HepG2 (cell line): ENCODE measurements around the gene APEX1. TPM values are rescaled to one million over a fixed set of nuclear protein-coding genes. Genes with fewer than 3 reads are reported as not detected.

ENCODE experiments used
- CENPT ChIP-seq: sonication (generic); formaldehyde crosslinking; IDR thresholded peaks from 2 replicates; pipeline ENCODE4 v1.8.0; 2022; ENCODE audit warnings: low read depth, mild to moderate bottlenecking, moderate library complexity, missing genetic modification reagents
- CHD2 ChIP-seq: IDR thresholded peaks from 2 replicates; pipeline ENCODE4 v1.6.1; 2011; ENCODE audit warnings: low read depth, low read length, improper control_type of control experiment
- EEA1 ChIP-seq: sonication (generic); formaldehyde crosslinking; IDR thresholded peaks from 2 replicates; pipeline ENCODE4 v1.5.1; 2020; ENCODE audit warnings: mild to moderate bottlenecking, missing genetic modification reagents, borderline replicate concordance
- HCFC1 ChIP-seq: fragments of 150-350 bp; IDR thresholded peaks from 2 replicates; pipeline ENCODE4 v1.6.1; 2014; ENCODE audit warnings: low read depth, low read length
- MBD4 ChIP-seq: IDR thresholded peaks from 2 replicates; pipeline ENCODE4 v1.6.1; 2012; ENCODE audit warnings: low read length, inconsistent platforms, borderline replicate concordance
- NFRKB ChIP-seq: fragments of 450-650 bp; IDR thresholded peaks from 2 replicates; pipeline ENCODE4 v1.6.1; 2017
- SPEN ChIP-seq: sonication (generic); formaldehyde crosslinking; IDR thresholded peaks from 2 replicates; pipeline ENCODE4 v1.5.1; 2020; ENCODE audit warnings: low read depth, mild to moderate bottlenecking, missing genetic modification reagents
- SRSF4 ChIP-seq: fragments of 200-400 bp; formaldehyde crosslinking; IDR thresholded peaks from one replicate; pipeline ENCODE4 v1.6.1; 2018; ENCODE audit warnings: mild to moderate bottlenecking, low read depth, low read length, moderate library complexity; ENCODE audit not compliant: poor library complexity, severe bottlenecking
- SSRP1 ChIP-seq: IDR thresholded peaks from 2 replicates; pipeline ENCODE4 v1.6.1; 2016; ENCODE audit warnings: control low read depth
- ZNF136 ChIP-seq: sonication (generic); formaldehyde crosslinking; IDR thresholded peaks from 2 replicates; pipeline ENCODE4 v1.8.1; 2022; ENCODE audit warnings: low read depth, mild to moderate bottlenecking, moderate library complexity, missing genetic modification reagents
- ZNF160 ChIP-seq: sonication (generic); formaldehyde crosslinking; IDR thresholded peaks from 2 replicates; pipeline ENCODE4 v1.8.0; 2022; ENCODE audit warnings: mild to moderate bottlenecking, inconsistent platforms, missing genetic modification reagents
- ZNF546 ChIP-seq: sonication (generic); formaldehyde crosslinking; conservative IDR thresholded peaks from 2 replicates; pipeline ENCODE4 v1.8.1; 2023; ENCODE audit warnings: mild to moderate bottlenecking, missing genetic modification reagents
- ZNF614 ChIP-seq: IDR thresholded peaks from 2 replicates; pipeline ENCODE4 v1.6.1; 2018; ENCODE audit warnings: missing biosample characterization, missing genetic modification reagents, inconsistent platforms, borderline replicate concordance
- polyA plus RNA-seq, 8 experiments: library from polyadenylated mRNA; depleted of rRNA in 3 of 8; stranded (reverse) in 7 of 8; unstranded in 1 of 8; fragments of >200 nt; fragmentation: Illumina TruSeq in 4 of 8; extraction: Trizol in 4 of 8; gene quantifications; 2 replicates each; pipeline versions ENCODE4 v1.2.1 to v1.2.3, GENCODE V29; 2011 to 2016; ENCODE audit warnings: low read depth in 4 of 8, missing spikeins in 1 of 8, mixed read lengths in 1 of 8; ENCODE audit not compliant: insufficient read depth in 1 of 8
- total RNA-seq, 5 experiments: library from RNA; depleted of rRNA; stranded (reverse); fragments of >200 nt; fragmentation: Illumina TruSeq; extraction: Trizol; gene quantifications; 2 replicates each; pipeline ENCODE4 v1.2.3, GENCODE V29; 2016; ENCODE audit warnings: low read depth in 1 of 5
- TF ChIP-seq, protein P1 (sequence below): sonication (generic); formaldehyde crosslinking; IDR thresholded peaks from 2 replicates; pipeline ENCODE4 v1.5.0; 2020; ENCODE audit warnings: missing genetic modification reagents
- TF ChIP-seq, protein P2 (sequence below): sonication (generic); formaldehyde crosslinking; IDR thresholded peaks from 2 replicates; pipeline ENCODE4 v1.5.0; 2020; ENCODE audit warnings: mild to moderate bottlenecking, missing genetic modification reagents
- TF ChIP-seq, protein P3 (sequence below): sonication (generic); formaldehyde crosslinking; IDR thresholded peaks from 2 replicates; pipeline ENCODE4 v1.4.0; 2020; ENCODE audit warnings: missing genetic modification reagents, mild to moderate bottlenecking, borderline replicate concordance
- TF ChIP-seq, protein P4 (sequence below): sonication (generic); formaldehyde crosslinking; conservative IDR thresholded peaks from 2 replicates; pipeline ENCODE4 v1.4.0; 2020; ENCODE audit warnings: missing genetic modification reagents

The APEX1 gene
- total and polyA plus RNA-seq, 2 of the 13 experiments (the other 11 are each of a cell fraction or from before 2014, with no cell fraction given), result 171 to 405 TPM

DNA sequence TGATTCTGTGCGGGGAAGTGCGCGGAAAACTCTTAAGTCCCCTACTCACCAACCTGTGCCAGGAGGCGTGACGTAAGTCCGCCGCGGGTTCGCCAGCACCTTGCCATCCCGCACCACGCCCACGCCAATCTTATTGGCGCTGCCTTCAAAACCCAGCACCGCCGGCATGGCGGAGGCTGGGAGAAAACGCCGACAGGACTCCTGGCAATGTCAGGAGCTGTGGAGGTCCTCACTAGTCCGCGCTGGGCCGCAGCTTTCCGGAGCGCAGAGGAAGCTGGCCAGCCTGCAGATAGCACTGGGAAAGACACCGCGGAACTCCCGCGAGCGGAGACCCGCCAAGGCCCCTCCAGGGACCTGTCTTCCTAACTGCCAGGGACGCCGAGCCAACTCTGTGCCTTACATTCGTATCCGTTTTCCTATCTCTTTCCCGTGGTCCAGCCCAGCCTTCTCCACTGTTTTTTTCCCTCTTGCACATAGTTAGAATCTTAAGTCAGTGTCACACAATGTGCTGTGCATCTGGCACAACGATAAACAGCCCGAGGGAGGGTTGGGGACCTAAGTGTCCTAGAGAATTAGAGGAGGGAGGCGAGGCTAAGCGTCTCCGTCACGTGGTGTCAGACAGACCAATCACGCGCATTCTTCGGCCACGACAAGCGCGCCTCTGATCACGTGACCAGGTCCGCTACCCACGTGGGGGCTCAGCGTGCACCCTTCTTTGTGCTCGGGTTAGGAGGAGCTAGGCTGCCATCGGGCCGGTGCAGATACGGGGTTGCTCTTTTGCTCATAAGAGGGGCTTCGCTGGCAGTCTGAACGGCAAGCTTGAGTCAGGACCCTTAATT is at the start of gene APEX1, which contains the start of gene OSGEP (continued):
- TF ChIP-seq, protein P1, sequence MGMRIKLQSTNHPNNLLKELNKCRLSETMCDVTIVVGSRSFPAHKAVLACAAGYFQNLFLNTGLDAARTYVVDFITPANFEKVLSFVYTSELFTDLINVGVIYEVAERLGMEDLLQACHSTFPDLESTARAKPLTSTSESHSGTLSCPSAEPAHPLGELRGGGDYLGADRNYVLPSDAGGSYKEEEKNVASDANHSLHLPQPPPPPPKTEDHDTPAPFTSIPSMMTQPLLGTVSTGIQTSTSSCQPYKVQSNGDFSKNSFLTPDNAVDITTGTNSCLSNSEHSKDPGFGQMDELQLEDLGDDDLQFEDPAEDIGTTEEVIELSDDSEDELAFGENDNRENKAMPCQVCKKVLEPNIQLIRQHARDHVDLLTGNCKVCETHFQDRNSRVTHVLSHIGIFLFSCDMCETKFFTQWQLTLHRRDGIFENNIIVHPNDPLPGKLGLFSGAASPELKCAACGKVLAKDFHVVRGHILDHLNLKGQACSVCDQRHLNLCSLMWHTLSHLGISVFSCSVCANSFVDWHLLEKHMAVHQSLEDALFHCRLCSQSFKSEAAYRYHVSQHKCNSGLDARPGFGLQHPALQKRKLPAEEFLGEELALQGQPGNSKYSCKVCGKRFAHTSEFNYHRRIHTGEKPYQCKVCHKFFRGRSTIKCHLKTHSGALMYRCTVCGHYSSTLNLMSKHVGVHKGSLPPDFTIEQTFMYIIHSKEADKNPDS, result 0 out of 2 replicates have a peak, but pooled peaks have one; percentile 44
- TF ChIP-seq HCFC1 (peak; percentile 39; the same call in 1 of the 2 replicates), ZNF160 (no peak; the same call in 1 of the 2 replicates), ZNF136 (no peak), CENPT (CRISPR knock-in tag) (no peak), CHD2 (peak; percentile 88), SPEN (CRISPR knock-in tag) (peak; percentile 92), SSRP1 (CRISPR knock-in tag) (no peak), NFRKB (no peak), SRSF4 (no peak), ZNF546 (peak; percentile 61), MBD4 (no peak), EEA1 (CRISPR knock-in tag) (0 out of 2 replicates have a peak, but pooled peaks have one; percentile 18), ZNF614 (CRISPR knock-in tag) (peak; percentile 21; the same call in 1 of the 2 replicates)
- TF ChIP-seq, protein P2, sequence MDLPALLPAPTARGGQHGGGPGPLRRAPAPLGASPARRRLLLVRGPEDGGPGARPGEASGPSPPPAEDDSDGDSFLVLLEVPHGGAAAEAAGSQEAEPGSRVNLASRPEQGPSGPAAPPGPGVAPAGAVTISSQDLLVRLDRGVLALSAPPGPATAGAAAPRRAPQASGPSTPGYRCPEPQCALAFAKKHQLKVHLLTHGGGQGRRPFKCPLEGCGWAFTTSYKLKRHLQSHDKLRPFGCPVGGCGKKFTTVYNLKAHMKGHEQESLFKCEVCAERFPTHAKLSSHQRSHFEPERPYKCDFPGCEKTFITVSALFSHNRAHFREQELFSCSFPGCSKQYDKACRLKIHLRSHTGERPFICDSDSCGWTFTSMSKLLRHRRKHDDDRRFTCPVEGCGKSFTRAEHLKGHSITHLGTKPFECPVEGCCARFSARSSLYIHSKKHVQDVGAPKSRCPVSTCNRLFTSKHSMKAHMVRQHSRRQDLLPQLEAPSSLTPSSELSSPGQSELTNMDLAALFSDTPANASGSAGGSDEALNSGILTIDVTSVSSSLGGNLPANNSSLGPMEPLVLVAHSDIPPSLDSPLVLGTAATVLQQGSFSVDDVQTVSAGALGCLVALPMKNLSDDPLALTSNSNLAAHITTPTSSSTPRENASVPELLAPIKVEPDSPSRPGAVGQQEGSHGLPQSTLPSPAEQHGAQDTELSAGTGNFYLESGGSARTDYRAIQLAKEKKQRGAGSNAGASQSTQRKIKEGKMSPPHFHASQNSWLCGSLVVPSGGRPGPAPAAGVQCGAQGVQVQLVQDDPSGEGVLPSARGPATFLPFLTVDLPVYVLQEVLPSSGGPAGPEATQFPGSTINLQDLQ, result no peak
- TF ChIP-seq, protein P3, sequence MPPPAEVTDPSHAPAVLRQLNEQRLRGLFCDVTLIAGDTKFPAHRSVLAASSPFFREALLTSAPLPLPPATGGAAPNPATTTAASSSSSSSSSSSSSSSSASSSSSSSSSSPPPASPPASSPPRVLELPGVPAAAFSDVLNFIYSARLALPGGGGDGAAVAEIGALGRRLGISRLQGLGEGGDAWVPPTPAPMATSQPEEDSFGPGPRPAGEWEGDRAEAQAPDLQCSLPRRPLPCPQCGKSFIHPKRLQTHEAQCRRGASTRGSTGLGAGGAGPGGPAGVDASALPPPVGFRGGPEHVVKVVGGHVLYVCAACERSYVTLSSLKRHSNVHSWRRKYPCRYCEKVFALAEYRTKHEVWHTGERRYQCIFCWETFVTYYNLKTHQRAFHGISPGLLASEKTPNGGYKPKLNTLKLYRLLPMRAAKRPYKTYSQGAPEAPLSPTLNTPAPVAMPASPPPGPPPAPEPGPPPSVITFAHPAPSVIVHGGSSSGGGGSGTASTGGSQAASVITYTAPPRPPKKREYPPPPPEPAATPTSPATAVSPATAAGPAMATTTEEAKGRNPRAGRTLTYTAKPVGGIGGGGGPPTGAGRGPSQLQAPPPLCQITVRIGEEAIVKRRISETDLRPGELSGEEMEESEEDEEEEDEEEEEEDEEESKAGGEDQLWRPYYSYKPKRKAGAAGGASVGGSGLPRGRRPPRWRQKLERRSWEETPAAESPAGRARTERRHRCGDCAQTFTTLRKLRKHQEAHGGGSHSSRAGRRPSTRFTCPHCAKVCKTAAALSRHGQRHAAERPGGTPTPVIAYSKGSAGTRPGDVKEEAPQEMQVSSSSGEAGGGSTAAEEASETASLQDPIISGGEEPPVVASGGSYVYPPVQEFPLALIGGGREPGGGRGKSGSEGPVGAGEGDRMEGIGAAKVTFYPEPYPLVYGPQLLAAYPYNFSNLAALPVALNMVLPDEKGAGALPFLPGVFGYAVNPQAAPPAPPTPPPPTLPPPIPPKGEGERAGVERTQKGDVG (CRISPR knock-in tag), result no peak; the same call in 1 of the 2 replicates
- TF ChIP-seq, protein P4, sequence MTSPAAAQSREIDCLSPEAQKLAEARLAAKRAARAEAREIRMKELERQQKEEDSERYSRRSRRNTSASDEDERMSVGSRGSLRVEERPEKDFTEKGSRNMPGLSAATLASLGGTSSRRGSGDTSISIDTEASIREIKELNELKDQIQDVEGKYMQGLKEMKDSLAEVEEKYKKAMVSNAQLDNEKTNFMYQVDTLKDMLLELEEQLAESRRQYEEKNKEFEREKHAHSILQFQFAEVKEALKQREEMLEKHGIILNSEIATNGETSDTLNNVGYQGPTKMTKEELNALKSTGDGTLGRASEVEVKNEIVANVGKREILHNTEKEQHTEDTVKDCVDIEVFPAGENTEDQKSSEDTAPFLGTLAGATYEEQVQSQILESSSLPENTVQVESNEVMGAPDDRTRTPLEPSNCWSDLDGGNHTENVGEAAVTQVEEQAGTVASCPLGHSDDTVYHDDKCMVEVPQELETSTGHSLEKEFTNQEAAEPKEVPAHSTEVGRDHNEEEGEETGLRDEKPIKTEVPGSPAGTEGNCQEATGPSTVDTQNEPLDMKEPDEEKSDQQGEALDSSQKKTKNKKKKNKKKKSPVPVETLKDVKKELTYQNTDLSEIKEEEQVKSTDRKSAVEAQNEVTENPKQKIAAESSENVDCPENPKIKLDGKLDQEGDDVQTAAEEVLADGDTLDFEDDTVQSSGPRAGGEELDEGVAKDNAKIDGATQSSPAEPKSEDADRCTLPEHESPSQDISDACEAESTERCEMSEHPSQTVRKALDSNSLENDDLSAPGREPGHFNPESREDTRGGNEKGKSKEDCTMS (CRISPR knock-in tag), result no peak
